Stimulated activated CD8-positive, alpha-beta memory T cell treated with anti-CD3 and anti-CD28 coated beads, Interleukin-4, amount 100 ng/mL, for 24 hours (primary cell): Measurements from ENCODE around the gene NPRL2.
A peak's percentile ranks its signal among the peaks of the same experiment; 100 is the strongest.

Experiments
- DNase-seq: peaks from one replicate; pipeline ENCODE4 v3.0.0-alpha.2; 2020; ENCODE audit warnings: low read depth

The NPRL2 gene

GRCh38 chr3:50373146-50374051 lies 22.8 kb upstream of the NPRL2 start:
- DNase-seq: no peak

- no peak for DNase-seq
Measured at GRCh38 chr3:50372349-50372748, 21.8 kb upstream of the NPRL2 start.

DNA sequence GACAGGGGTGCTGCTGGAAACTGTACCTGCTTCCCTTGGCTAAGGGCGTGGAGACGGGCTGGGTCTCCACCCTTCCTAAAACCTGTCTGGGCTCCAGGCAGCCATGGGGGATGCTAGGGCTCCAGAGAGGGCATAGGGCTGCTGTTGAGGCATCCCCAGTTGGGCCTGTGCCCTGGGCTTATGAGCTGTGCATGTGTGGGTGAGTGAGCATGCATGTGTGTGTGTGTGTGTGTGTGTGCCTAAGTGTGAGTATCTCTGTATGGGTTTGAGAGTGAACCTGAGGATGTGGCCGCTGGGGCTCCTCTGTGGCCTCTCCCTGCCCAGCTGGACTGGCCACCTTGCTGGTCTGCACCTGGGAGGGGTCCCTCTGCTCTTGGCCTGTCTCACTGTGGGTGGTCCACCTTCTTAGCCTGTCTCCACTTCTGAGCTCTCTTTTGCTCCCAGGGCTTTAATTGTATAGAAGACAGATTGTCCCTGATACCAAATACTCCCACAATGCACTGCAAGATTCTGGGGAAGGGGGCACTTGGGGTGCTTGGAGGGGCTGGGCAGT lies 20.6 kb upstream of the NPRL2 start:
- DNase-seq: no peak

DNA sequence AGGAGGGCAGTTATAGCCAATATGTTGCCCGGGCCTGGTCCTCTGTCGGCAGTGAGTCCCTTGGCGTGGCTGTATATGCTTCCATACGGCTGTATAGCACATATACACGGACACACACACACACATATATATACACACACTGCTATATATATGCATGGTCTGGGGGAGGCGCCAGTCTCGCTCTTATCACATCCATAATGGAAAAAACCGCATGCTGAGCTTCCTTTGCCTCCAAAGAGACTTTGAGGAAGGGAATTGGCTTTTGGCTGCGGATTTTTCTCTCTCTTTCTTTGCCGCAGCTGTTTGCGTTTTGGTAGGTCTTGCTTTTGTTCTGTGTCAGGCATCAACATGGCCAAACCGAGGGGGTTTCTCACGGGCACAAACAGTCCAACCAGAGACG lies 20.0 kb upstream of the NPRL2 start:
- no peak for DNase-seq

DNA sequence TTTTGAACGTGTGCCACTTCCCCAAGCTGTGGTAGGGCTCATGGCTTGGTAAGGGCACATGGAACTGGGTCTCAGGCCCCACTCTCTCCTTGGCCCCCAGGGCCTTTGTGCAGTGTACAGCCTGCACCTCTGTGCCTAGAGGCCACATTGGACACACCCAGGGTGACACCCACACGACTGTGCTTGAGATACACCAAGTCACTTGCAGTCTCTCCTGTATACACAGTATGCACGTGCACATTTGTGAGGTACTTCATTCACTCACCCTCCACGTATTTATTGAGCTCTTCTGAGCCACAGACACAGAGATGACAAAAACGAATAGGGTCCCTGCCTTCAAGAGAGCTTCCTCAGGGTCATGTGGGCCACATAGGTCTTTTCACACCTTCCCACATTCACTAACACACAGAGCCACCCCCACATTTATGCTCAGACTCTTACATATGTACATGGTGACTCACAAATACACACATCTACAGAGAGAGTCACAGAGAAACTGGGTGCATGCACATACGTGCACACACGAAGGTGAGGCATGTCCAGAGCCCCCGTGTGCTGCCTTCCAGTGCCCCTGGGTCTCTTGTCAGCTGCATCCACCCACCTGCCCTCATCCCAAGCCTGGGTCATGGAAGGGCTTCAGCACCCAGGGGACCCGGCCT lies 18.6 kb upstream of the NPRL2 start:
- DNase-seq: no peak

DNA sequence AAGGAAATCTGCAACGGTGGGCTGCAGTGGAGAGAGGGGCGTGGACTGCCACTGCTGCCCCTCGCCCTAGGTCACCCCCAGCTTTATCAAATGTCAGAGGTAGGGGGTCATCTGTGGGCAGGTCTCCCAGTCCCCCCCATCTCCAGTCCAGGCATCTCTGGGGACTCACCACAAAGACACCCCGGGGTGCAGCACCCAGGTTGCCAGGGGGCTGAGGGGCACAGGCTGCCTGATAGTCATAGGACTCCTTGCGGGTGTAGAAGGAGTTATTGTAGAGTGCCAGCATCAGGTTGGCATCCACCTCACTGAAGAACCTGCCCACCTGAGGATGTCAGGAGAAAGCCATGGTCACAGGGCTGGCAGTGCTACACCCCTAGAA lies 15.3 kb upstream of the NPRL2 start:
- no peak for DNase-seq

DNA sequence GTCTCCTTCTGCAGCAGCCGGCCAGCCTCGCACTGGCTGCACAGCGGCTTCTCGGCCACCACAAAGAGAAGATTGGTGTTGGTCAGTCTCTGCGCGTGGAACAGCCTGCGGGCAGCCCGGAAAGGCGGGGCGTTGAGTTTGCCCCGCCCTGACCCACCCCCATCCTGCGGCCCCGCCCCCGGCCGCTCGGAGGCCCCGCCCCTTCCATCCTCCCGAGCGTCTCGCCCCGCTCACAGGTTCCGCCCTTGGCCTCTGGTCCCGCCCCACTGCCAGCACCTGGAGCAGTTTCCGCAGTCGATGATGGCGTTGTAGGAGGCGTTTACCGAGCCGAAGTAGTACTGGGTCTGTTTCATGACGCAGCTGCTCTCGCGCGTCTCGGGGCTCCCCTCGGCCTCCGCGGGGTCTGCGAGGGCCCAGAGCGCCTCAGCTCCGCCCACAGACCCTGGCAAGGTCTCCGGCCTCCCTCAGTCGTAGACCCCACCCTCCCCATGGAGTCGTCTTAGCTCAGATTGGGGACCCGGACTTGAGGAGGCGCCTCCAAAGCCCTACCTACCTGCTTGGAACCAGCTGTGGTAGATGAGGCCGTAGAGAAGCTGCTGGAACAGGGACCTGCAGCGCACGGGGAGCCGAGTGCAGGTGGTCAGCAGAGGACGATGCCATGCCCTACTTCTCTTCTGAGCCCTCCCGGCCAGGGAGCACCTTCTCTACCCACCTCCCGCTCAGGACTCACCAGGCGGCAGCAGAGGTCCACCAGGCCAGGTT lies 14.7 kb upstream of the NPRL2 start:
- DNase-seq: peak; percentile 90

DNA sequence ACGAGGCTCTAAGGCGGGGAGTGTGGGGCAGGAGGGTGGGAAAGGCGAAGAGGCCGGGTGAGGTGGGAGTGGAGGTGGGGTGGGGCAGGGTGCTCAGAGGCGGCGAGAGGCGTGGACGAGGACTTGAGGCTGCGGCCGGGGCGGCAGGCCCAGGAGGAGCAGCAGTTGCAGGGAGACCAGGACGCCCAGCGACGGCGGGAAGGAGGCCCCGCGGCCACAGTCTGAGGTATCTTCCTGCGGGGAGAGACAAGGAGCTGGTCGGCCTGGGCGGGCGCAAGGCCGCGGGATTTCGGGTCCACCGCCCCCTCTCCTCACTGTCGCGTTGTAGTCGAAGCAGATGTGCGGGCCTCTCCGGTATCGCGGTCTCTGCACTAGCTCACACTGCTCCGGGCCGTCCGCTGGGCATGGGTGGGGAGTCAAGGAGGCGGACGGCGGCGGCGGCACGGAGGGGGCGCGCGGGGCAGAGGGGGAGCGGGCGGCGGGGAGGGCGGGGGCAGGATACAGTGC lies 14.1 kb upstream of the NPRL2 start:
- DNase-seq: no peak

DNA sequence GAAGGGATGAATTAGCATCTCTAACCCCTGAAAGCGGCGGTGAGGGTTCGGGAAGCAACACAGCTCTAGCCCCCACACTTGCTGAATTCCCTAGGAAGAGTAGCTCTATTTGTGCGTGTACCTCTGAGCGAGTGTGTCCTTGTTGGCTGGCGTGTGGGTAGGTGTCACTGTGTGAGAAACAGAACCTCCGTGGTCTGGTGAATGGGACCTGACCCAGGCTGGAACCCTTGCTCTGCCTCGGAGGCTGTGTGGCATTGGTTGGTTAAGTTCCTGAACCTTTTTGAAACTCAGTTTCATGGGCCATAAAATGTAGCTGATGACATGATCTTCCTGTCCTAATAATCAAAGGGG lies 9.2 kb upstream of the NPRL2 start:
- no peak for DNase-seq

- DNase-seq: peak; percentile 89
Measured at GRCh38 chr3:50358911-50359759, 8.6 kb upstream of the NPRL2 start, which contains the start of gene TMEM115. Gene TMEM115 (minus strand): TSS chr3:50359521. CDS start chr3:50359063, 458 bp downstream.

DNA sequence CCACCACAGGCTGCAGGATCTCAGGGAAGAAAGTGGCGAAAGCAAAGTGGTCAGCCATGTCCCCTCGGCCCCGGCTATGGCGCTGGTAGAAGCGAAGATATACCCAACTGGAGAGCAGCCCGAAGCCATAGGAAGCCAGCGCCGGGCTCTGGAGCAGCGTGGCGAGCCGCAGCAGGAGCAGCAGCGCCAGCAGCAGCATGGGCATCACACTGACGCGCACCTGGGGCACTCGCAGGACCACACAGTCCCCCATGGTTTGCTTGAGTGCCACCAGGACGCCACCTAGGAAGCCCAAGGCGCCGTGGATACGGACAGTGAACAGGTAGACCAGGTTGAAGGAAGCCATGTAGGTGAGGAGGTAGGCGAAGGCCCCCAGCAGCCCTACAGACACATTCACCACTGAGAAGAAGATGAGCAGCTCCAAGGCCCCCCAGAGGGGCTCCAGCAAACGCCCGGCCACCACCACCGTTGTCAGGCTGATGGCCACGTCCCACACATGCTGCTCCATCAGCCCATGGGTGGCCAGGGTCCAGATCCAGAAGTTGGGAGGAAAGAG lies 7.9 kb upstream of the NPRL2 start:
- DNase-seq: no peak

DNA sequence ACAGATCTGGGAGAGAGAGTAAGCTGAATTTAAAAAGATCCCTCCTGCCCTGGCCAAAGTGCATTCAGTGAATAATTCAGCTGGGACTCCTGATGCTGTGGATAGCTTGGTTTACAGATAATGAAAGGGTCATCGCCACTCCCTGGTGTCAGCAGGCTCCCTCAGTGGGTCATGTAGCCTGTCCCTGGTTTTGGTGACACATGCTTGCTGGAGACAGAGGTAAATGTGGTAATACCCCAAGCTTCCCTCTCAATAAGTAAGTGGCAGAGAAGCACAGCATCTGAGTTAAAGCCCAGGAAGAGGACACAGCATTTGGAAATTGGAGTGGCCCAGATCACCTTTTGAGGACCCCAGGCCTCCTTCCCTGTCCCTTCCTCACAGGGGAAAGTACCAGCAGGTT lies 6.9 kb upstream of the NPRL2 start:
- DNase-seq: no peak

GRCh38 chr3:50356553-50356952 lies 6.0 kb upstream of the NPRL2 start:
- DNase-seq: no peak

DNA sequence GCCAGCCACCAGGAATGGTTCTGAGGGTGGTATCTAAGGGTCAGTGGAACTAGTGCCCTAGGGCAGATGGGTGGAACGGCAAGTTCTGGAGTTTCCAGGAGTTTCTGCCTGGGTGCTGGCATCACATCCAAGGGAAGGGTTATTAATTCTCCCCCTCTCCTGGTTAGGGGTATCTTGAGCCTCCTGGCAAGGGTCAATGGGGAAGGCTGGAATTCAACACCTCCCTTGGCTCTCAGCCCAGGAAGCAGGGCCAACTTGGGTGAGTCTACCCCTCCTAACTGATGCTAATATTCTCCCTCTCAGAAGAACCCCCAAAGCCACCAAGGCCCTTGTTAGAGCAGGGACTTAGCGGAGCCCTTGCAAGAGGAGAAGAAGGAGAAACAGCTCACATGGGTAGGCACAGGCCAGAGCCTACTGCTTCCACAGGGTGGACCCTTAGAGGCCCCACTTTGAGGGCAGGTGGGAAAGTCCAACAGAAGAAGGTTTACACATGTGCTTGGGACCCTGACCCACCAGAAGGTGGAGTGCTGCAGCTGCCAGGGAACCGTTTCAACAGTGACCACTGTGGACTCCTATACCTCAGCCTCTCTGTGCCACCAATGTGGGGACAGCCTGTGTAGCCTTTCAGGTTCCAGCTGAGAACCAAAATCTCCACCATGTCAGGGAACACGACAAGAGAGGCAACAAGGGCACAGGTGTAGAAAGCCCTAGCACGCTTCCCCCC lies 5.4 kb upstream of the NPRL2 start:
- no peak for DNase-seq

- DNase-seq: no peak
Measured at GRCh38 chr3:50354850-50355249, 4.3 kb upstream of the NPRL2 start.

DNA sequence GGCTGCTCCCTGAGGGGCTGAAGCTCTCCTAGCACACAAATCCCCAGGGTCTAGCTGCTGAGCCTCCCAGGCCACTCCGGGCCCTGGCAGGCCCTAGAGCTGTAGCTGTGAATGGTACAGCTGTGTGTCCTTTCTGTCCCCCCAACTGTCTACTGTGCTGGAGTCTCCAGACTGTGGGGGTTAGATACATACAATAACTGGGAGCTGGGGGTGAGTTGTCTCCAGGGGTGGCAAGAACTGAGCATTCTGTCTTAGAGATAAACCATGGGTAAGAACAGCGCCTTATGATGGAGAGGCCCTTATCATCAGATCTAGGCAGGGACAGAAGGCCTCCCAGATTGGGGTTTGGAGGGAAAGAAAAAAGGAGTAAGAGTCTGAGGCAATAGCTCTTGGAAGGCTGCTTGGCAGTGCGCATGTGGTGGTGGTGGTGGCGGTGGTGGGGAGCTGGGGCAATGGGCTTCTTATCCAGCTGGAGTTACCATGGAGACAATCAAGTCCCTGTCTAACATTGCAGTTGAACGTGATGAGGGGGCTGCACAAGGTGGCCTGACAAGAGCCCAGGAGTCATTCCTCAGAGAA lies 3.7 kb upstream of the NPRL2 start:
- no peak for DNase-seq

DNA sequence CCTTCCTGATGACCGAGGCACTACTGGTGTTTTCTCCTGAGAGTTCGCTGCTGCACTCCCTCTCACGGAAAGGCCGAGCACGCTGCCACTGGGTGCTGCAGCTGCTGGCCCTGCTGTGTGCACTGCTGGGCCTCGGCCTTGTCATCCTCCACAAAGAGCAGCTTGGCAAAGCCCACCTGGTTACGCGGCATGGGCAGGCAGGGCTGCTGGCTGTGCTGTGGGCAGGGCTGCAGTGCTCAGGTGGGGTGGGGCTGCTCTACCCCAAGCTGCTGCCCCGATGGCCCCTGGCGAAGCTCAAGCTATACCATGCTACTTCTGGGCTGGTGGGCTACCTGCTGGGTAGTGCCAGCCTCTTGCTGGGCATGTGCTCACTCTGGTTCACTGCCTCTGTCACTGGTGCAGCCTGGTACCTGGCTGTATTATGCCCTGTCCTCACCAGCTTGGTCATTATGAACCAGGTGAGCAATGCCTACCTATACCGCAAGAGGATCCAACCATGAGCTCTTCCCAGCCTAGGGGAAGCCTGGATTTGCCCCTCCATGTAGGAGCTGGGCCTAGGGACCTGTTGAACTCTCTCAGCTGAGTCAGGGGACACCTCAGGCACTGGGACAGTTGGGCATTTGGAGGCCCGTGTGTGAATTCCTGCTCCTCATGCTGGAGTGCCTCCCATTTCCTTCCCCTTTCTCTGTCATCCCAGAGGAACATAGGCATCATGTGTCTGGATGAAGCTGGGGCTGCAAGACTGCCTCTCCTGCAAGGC lies 2.9 kb upstream of the NPRL2 start:
- DNase-seq: no peak

DNA sequence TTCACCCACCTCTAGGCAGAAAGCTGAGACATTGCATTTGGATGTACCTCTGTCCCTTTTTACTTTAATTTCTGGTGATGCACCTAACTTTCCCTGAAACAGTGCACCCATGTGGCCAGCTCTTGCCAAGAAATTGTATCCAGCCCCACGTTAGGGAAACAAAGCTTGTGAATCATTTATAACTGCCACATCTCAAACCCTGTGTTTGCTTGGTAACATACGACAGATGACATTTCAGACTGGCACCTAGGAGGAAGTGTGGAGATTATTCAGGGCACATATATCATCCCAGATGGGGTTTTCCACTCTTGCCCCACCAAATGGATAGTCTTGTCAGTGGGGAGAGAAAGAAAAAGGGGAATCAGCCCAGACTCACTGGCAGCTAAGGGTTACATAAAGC lies 2.2 kb upstream of the NPRL2 start:
- DNase-seq: no peak

- no peak for DNase-seq
Measured at GRCh38 chr3:50351323-50351697, 735 bp upstream of the NPRL2 start.

DNA sequence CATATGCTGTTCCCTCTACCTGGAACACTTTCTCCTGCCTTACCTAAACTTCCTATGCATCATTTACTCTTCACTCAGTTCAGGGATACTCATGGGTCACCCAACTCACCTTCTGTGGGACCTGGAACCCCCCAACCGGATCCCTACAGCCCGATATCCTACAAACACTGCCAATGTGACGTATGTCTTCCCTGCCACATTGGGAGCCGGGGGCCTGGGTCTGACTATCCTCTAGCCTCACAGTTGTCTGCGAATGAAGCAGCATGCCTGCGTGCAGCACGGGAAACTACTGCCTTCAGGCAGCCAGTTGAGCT lies 405 bp downstream of the NPRL2 start:
- no peak for DNase-seq
